Body of pancreas (tissue), 4 donors: ENCODE results near the gene FGF1. TPM values are rescaled to one million over a fixed set of nuclear protein-coding genes. Genes with fewer than 3 reads are reported as not detected.

ENCODE experiments used
- ATAC-seq: fragments of 150-250 bp; one replicate; pipeline ENCODE4 v1.9.1; 2016
- DNase-seq, 4 donors: peaks; one replicate each; pipeline ENCODE4 v3.0.0-alpha.2; 2019
- H3K27ac ChIP-seq, 4 donors: fragments of 200-600 bp; sonication (generic); 1 replicate in 3 of 4; 2 replicates in 1 of 4; pipeline versions ENCODE4 v1.5.1 to v1.6.1; 2016 to 2019; ENCODE audit warnings: mild to moderate bottlenecking in 1 of 4, mixed read lengths in 1 of 4, moderate library complexity in 1 of 4
- H3K27me3 ChIP-seq, 2 donors: fragments of 200-600 bp; sonication (generic); one replicate each; pipeline ENCODE4 v1.6.0; 2016; ENCODE audit warnings: mild to moderate bottlenecking in 1 of 2
- H3K36me3 ChIP-seq, 2 donors: fragments of 200-600 bp; sonication (generic); replicated peaks in 1 of 2; 2 replicates each; pipeline ENCODE4 v1.5.1; 2016; ENCODE audit warnings: low read depth in 2 of 2; ENCODE audit not compliant: insufficient read depth in 1 of 2
- H3K4me1 ChIP-seq: fragments of 200-600 bp; sonication (generic); one replicate; pipeline ENCODE4 v1.6.0; 2016
- H3K4me3 ChIP-seq, 2 donors: fragments of 200-600 bp; sonication (generic); 1 replicate in 1 of 2; 2 replicates in 1 of 2; pipeline ENCODE4 v1.5.1; 2016 to 2019
- H3K9me3 ChIP-seq, 3 donors: fragments of 200-600 bp; sonication (generic); 1 replicate in 2 of 3; 2 replicates in 1 of 3; pipeline ENCODE4 v1.5.1; 2016
- POLR2A ChIP-seq, 3 donors: fragments of 450-650 bp; IDR thresholded peaks; one replicate each; pipeline ENCODE4 v1.6.1; 2016; ENCODE audit warnings: antibody characterized with exemption in 3 of 3, mild to moderate bottlenecking in 2 of 3
- WGBS, 2 donors: methylation state at CpG; one replicate each; pipeline ENCODE4 v1.1.5; 2017; 5-methylcytosine and 5-hydroxymethylcytosine counted together
- intact Hi-C: fragments of 100-400 bp; cut with DNase I; formaldehyde crosslinking; loops from one replicate; pipeline ENCODE4 v1.15.1; 2023
- total RNA-seq, 2 donors: library from RNA; depleted of rRNA; stranded (reverse); fragments of >200 nt; gene quantifications; one replicate each; pipeline ENCODE4 v1.1.0, GENCODE V29; 2016
- TF ChIP-seq, protein P1 (sequence below), 7 experiments: fragments of 450-650 bp in 4 of 7; fragments of 200-600 bp in 3 of 7; sonication (generic) in 3 of 7; IDR thresholded peaks; one replicate each; pipeline ENCODE4 v1.5.1; 2016 to 2019; ENCODE audit warnings: antibody characterized with exemption in 7 of 7

The FGF1 gene
- total RNA-seq, 2 donors from 2014 or later, result 0.78 TPM; not detected in 1

DNA sequence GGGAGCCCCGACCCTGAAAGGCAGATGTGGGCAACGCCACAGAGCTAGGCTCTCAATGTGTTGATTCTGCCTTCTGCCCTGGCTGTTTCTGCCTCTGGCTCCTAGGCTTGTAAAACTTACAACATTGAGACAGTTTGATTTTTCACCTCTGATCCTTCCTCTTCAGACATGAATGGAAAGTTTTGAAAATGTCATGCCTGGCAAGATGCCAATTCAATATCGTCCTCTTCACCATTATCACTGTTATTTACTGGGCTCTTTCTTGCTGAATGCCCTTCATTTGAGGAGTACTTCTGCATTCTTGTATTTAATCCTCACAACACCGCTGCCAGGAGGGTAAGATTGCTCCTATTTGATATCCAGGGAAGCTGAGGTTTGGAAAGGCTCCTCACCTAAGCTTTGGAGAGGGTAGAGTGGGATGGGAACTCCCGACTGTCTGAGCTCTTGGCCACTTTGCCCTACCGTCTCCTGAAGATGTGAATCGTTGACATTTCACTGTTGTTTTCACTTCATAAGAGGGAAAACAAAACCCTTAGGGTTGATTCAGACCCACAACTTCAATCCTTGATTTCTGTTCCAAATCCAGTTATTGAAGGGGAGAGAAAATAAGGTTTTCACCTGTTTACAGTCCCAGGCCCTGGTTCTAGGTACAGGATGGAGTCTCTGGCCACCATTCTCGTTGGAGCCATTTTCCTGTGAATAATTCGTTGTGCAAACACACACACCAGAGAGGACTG lies 12.7 kb upstream of the FGF1 start:
- H3K36me3 ChIP-seq, result no peaks in the 10 kb centered on the region
- WGBS, 2 donors, result 50 to 52% methylated on average over 9 of the region's 9 CpGs
- TF ChIP-seq, protein P1, sequence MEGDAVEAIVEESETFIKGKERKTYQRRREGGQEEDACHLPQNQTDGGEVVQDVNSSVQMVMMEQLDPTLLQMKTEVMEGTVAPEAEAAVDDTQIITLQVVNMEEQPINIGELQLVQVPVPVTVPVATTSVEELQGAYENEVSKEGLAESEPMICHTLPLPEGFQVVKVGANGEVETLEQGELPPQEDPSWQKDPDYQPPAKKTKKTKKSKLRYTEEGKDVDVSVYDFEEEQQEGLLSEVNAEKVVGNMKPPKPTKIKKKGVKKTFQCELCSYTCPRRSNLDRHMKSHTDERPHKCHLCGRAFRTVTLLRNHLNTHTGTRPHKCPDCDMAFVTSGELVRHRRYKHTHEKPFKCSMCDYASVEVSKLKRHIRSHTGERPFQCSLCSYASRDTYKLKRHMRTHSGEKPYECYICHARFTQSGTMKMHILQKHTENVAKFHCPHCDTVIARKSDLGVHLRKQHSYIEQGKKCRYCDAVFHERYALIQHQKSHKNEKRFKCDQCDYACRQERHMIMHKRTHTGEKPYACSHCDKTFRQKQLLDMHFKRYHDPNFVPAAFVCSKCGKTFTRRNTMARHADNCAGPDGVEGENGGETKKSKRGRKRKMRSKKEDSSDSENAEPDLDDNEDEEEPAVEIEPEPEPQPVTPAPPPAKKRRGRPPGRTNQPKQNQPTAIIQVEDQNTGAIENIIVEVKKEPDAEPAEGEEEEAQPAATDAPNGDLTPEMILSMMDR (IDR thresholded peaks at IDR 0.05), result no peak
- no peak for TF ChIP-seq POLR2A (IDR thresholded peaks at IDR 0.05)
- intact Hi-C loops, result loop anchor here (5.0 kb wide), 2 partner anchors 46 to 86 kb away; no protein-coding TSS in a partner anchor
- no peaks in the 10 kb centered on the region for H3K27me3 ChIP-seq
- H3K9me3 ChIP-seq, result no peaks in the 10 kb centered on the region
- no peak for ATAC-seq
- H3K27ac ChIP-seq, result no peak overlapping the region
- DNase-seq, result no peak
- H3K4me3 ChIP-seq, result no peak overlapping the region
- H3K4me1 ChIP-seq, result peaks cover 14% of the 10 kb centered on the region

DNA sequence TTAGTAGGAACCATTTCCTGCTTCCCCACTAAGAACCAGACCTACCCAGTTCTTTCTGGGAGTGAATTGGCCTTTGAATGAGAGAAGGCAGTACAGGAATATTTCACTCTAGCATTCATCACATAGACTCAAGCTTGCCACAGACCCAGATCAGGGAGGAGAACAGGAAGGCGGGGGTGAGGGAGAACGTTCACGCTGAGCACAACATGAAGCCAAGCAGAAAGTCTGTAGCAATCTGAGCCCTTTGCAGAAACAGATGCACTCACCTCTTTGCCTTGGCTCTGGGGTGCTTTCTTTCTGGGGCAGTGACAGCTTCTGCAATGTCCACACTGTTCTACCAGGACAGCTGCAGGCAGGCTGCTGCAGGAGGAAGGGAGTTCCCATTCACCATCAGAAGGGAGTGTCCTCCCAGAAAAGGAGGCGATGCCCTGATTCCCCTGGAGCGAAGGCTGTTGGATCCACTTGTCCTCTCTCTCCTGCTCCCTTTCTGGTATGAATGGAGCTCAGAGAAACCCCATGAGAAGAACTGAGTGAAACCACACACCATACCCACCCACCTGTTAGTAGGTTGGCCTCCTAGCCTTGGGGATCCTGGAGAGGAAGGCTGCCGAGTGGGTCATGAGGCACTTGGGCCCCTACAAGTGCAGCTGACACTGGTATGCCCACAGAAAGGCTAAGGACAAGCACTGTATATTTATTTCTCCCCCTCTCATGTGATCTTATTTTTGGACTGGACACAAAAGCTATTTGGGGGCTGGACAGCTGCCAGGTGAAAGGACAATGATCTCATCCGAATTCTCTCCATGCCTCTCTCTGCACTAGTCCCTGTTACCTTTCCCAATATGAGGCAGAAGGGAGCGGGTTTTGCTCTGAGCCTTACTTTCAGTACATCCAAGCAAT lies 11.7 kb upstream of the FGF1 start:
- H3K36me3 ChIP-seq, result no peaks in the 10 kb centered on the region
- H3K27ac ChIP-seq, result peak overlapping the region in 1 of 4 donors; percentile 7
- TF ChIP-seq, protein P1 (IDR thresholded peaks at IDR 0.05), result no peak
- TF ChIP-seq POLR2A (IDR thresholded peaks at IDR 0.05), result no peak
- DNase-seq (peak; percentile 29 to 46 (median 42)), ATAC-seq (peak; percentile 47)
- no peaks in the 10 kb centered on the region for H3K27me3 ChIP-seq
- H3K4me1 ChIP-seq, result peaks cover 14% of the 10 kb centered on the region
- H3K9me3 ChIP-seq, result no peaks in the 10 kb centered on the region
- WGBS, 2 donors, result 58 to 82% methylated on average over 8 of the region's 8 CpGs
- intact Hi-C loops, result loop anchor here (5.0 kb wide), 2 partner anchors 45 to 85 kb away; no protein-coding TSS in a partner anchor
- H3K4me3 ChIP-seq, result no peak overlapping the region

DNA sequence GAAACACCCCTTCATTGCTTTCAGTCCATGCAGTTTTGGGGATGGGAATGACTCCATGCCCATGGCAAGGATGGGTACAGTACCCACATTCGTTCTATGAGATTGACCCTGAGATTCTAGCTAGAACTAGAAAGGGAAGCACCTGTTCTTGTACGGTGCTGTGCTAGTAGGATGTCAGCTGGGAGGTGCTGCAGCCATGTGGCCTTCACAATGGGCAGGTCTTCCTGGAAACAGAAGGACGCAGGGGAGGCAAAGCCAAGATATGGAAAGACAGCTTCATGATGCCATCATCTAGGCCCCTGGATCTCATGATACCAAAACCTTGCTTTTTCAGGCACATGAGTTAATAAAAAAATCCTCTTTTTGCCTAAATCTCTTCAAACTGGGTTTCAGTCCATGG lies 10.5 kb upstream of the FGF1 start:
- intact Hi-C loops, result loop anchor here (5.0 kb wide), 2 partner anchors 44 to 84 kb away; no protein-coding TSS in a partner anchor
- H3K36me3 ChIP-seq, result no peaks in the 10 kb centered on the region
- 63 to 66% methylated on average over 3 of the region's 3 CpGs for WGBS, 2 donors
- H3K4me3 ChIP-seq, result no peak overlapping the region
- H3K27me3 ChIP-seq, result no peaks in the 10 kb centered on the region
- DNase-seq (no peak), ATAC-seq (no peak)
- no peak overlapping the region for H3K27ac ChIP-seq
- H3K4me1 ChIP-seq, result peaks cover 14% of the 10 kb centered on the region
- TF ChIP-seq POLR2A (IDR thresholded peaks at IDR 0.05), result no peak
- TF ChIP-seq, protein P1 (IDR thresholded peaks at IDR 0.05), result no peak
- no peaks in the 10 kb centered on the region for H3K9me3 ChIP-seq

DNA sequence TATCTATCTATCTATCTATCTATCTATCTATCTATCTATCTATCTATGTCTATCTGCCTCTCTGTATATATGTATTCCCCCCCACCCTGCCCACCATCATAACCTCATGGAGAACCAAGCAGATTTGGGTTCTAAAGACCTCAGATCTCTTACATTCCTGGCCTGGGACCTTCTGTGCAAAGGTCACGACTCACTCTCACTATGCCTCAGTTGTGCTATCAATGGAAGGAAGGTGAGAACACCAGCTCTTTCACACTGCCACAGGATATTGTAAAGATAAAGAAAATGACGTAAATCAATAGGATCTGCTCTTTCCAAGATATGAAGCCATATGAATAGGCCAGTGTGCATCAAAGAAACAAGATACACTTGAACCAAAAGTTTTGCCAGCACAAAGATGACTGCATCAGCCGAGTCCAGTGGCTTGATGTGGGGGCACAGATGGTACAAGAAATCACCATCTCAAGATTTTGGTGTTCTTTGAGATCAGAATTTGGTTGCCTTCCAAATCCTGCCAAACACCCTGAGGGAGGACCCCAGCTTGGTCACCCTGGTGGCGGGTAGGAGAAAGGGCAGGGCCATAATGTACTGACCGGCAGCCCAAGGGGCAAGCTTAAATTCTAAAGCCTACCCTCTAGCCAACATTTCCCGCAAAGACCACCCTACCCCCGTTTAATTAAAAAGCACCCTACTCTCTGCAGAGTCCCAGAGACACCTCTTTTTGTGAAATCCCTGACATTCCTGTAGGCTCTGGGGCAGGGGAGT lies 8.4 kb upstream of the FGF1 start:
- Histone ChIP-seq H3K4me3 (no peak overlapping the region), H3K27me3 (no peaks in the 10 kb centered on the region), H3K9me3 (no peaks in the 10 kb centered on the region), H3K4me1 (peaks cover 14% of the 10 kb centered on the region), H3K27ac (no peak overlapping the region), H3K36me3 (no peaks in the 10 kb centered on the region)
- TF ChIP-seq, protein P1 (IDR thresholded peaks at IDR 0.05), result no peak
- TF ChIP-seq POLR2A (IDR thresholded peaks at IDR 0.05), result no peak
- 73 to 79% methylated on average over 5 to 7 of the region's 7 CpGs for WGBS, 2 donors
- ATAC-seq, result no peak
- DNase-seq, result no peak
- intact Hi-C loops, result no loop called here
